K562 (cell line): Measurements from ENCODE around the gene ALOXE3. TPM values are rescaled to one million over a fixed set of nuclear protein-coding genes. Genes with fewer than 3 reads are reported as not detected.

Experiments used
- MEF2D ChIP-seq: conservative IDR thresholded peaks from 2 replicates; pipeline ENCODE4 v1.6.1; 2016; ENCODE audit warnings: low read depth, missing genetic modification characterization, missing compliant biosample characterization
- MGA ChIP-seq: fragments of 450-650 bp; IDR thresholded peaks from 2 replicates; pipeline ENCODE4 v1.6.1; 2016; ENCODE audit warnings: mild to moderate bottlenecking, moderate library complexity
- NUFIP1 ChIP-seq: fragments of 450-650 bp; IDR thresholded peaks from 2 replicates; pipeline ENCODE4 v1.6.1; 2018; ENCODE audit not compliant: partially characterized antibody
- POLR2AphosphoS2 ChIP-seq: IDR thresholded peaks from 2 replicates; pipeline ENCODE4 v1.6.1; 2012; ENCODE audit warnings: low read length, improper control_type of control experiment
- RFX7 ChIP-seq: fragments of 250-450 bp; sonication (Bioruptor Pico); IDR thresholded peaks from 2 replicates; pipeline ENCODE4 v1.5.1; 2021; ENCODE audit warnings: mild to moderate bottlenecking
- SRSF9 ChIP-seq: fragments of 200-400 bp; formaldehyde crosslinking; IDR thresholded peaks from 2 replicates; pipeline ENCODE4 v1.6.1; 2017; ENCODE audit warnings: low read depth, low read length, borderline replicate concordance
- polyA plus RNA-seq, 8 experiments: library from polyadenylated mRNA; depleted of rRNA in 4 of 8; stranded (reverse) in 5 of 8; unstranded in 3 of 8; fragments of >200 nt; fragmentation: Nextera tagmentation in 2 of 8; fragmentation: Illumina TruSeq in 1 of 8; extraction: Ambion mirVana in 2 of 8; extraction: Trizol in 1 of 8; gene quantifications; 2 replicates each; pipeline versions ENCODE4 v1.2.1 to v1.2.3, GENCODE V29; 2011 to 2014; ENCODE audit warnings: inconsistent platforms in 1 of 8, missing spikeins in 1 of 8
- total RNA-seq, 7 experiments: library from RNA; depleted of rRNA in 6 of 7; stranded (reverse); fragments of >200 nt in 6 of 7; fragmentation: Illumina TruSeq in 2 of 7; extraction: Trizol in 2 of 7; gene quantifications; 2 replicates each; pipeline versions ENCODE4 v1.2.1 to v1.2.3, GENCODE V29; 2011 to 2021; ENCODE audit warnings: low replicate concordance in 1 of 7
- TF ChIP-seq, protein P1 (sequence below): sonication (generic); formaldehyde crosslinking; IDR thresholded peaks from 2 replicates; pipeline ENCODE4 v1.8.1; 2023; ENCODE audit warnings: mild to moderate bottlenecking, missing genetic modification reagents
- TF ChIP-seq, protein P2 (sequence below): IDR thresholded peaks from 2 replicates; pipeline ENCODE4 v1.6.1; 2014; ENCODE audit warnings: antibody characterized with exemption

Gene ALOXE3
- total and polyA plus RNA-seq, 9 of the 15 experiments (the other 6 are each of a cell fraction or from before 2014, with no cell fraction given) = 0.04 TPM; not detected in 8

GRCh38 chr17:8151120-8151640 lies 32.9 kb upstream of the ALOXE3 start (continued):
- TF ChIP-seq, protein P1, sequence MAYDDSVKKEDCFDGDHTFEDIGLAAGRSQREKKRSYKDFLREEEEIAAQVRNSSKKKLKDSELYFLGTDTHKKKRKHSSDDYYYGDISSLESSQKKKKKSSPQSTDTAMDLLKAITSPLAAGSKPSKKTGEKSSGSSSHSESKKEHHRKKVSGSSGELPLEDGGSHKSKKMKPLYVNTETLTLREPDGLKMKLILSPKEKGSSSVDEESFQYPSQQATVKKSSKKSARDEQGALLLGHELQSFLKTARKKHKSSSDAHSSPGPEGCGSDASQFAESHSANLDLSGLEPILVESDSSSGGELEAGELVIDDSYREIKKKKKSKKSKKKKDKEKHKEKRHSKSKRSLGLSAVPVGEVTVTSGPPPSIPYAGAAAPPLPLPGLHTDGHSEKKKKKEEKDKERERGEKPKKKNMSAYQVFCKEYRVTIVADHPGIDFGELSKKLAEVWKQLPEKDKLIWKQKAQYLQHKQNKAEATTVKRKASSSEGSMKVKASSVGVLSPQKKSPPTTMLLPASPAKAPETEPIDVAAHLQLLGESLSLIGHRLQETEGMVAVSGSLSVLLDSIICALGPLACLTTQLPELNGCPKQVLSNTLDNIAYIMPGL (CRISPR knock-in tag) = no peak
- TF ChIP-seq POLR2AphosphoS2 = no peak
- no peak for TF ChIP-seq RFX7 (CRISPR knock-in tag)
- TF ChIP-seq MGA = no peak
- no peak for TF ChIP-seq MEF2D
- TF ChIP-seq SRSF9 = no peak
- no peak for TF ChIP-seq NUFIP1
- TF ChIP-seq, protein P2, sequence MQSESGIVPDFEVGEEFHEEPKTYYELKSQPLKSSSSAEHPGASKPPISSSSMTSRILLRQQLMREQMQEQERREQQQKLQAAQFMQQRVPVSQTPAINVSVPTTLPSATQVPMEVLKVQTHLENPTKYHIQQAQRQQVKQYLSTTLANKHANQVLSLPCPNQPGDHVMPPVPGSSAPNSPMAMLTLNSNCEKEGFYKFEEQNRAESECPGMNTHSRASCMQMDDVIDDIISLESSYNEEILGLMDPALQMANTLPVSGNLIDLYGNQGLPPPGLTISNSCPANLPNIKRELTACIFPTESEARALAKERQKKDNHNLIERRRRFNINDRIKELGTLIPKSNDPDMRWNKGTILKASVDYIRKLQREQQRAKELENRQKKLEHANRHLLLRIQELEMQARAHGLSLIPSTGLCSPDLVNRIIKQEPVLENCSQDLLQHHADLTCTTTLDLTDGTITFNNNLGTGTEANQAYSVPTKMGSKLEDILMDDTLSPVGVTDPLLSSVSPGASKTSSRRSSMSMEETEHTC = no peak
